ENCODE data around the gene MTHFD1L. TPM values are rescaled to one million over a fixed set of nuclear protein-coding genes. Genes with fewer than 3 reads are reported as not detected.
"Not testable (repeated sequence)": the region's sequence is repeated elsewhere in the genome, so short reads cannot be mapped to it uniquely, and the experiment has no call there.

MTHFD1L gene
- total and polyA plus RNA-seq, 4 experiments from 2014 or later = 3.7 to 11.1 (median 8.9) TPM

- DNase-seq = no peak
- peak overlapping the region in 1 of 7 donors; percentile 14 for H3K27ac Mint-ChIP-seq
- no peaks in the 10 kb centered on the region for H3K27me3 Mint-ChIP-seq
- H3K36me3 Mint-ChIP-seq = peaks cover 5 to 23% of the 10 kb centered on the region in 2 donors
- no peak overlapping the region for H3K4me3 Mint-ChIP-seq
- Histone ChIP-seq H3K27me3 (ENCODE audit: insufficient read depth, low read length) (no peaks in the 10 kb centered on the region), H3K27ac (ENCODE audit: low read depth, low read length) (no peak overlapping the region), H3K9me3 (ENCODE audit: control insufficient read depth in 1 of 2, low read length in 2 of 2) (no peaks in the 10 kb centered on the region), H3K4me3 (ENCODE audit: low read length in 2 of 2) (no peak overlapping the region), H3K4me1 (ENCODE audit: insufficient read depth, low read length) (no peaks in the 10 kb centered on the region), H3K36me3 (ENCODE audit: insufficient read depth, low read length) (no peaks in the 10 kb centered on the region)
- intact Hi-C loops (cut with micrococcal nuclease) = no loop called here
- CTCF ChIA-PET (ENCODE audit: partially characterized antibody) = interaction anchor here (2.1 to 4.9 kb wide), 2 partner anchors 10 to 14 kb away, joined by 7 to 29 read pairs; no protein-coding TSS in a partner anchor
- POLR2A ChIA-PET (ENCODE audit: partially characterized antibody) = no interaction called here
- no peaks in the 10 kb centered on the region for H3K9me3 Mint-ChIP-seq
- no peaks in the 10 kb centered on the region for H3K4me1 Mint-ChIP-seq
These were observed 162.7 kb downstream of the MTHFD1L start for GRCh38 chr6:151027936-151028838.

GRCh38 chr6:151029970-151030369 lies 164.5 kb downstream of the MTHFD1L start:
- no peaks in the 10 kb centered on the region for H3K27me3 ChIP-seq (ENCODE audit: insufficient read depth, low read length)
- H3K27ac Mint-ChIP-seq = no peak overlapping the region
- no peak overlapping the region for H3K4me3 Mint-ChIP-seq
- POLR2A ChIA-PET (ENCODE audit: partially characterized antibody) = no interaction called here
- no peaks in the 10 kb centered on the region for H3K36me3 ChIP-seq (ENCODE audit: insufficient read depth, low read length)
- no peaks in the 10 kb centered on the region for H3K4me1 Mint-ChIP-seq
- no peak for DNase-seq
- H3K4me3 ChIP-seq (ENCODE audit: low read length in 2 of 2) = no peak overlapping the region
- H3K4me1 ChIP-seq (ENCODE audit: insufficient read depth, low read length) = no peaks in the 10 kb centered on the region
- CTCF ChIA-PET (ENCODE audit: partially characterized antibody) = interaction anchor here (0.6 to 2.6 kb wide), 2 partner anchors 16 to 45 kb away, joined by 3 to 13 read pairs; no protein-coding TSS in a partner anchor
- H3K36me3 Mint-ChIP-seq = peaks cover 6 to 25% of the 10 kb centered on the region in 2 donors
- H3K27ac ChIP-seq (ENCODE audit: low read depth, low read length) = no peak overlapping the region
- H3K9me3 ChIP-seq (ENCODE audit: control insufficient read depth in 1 of 2, low read length in 2 of 2) = no peaks in the 10 kb centered on the region
- intact Hi-C loops (cut with micrococcal nuclease) = no loop called here
- H3K27me3 Mint-ChIP-seq = no peaks in the 10 kb centered on the region
- peaks cover 0 to 2% (median 0%) of the 10 kb centered on the region in 8 donors for H3K9me3 Mint-ChIP-seq

- Mint-ChIP-seq H3K9me3 (peaks cover 0 to 2% (median 0%) of the 10 kb centered on the region in 8 donors), H3K4me1 (no peaks in the 10 kb centered on the region), H3K27me3 (no peaks in the 10 kb centered on the region), H3K4me3 (no peak overlapping the region), H3K36me3 (peaks cover 11 to 28% of the 10 kb centered on the region in 2 donors), H3K27ac (no peak overlapping the region)
- H3K4me3 ChIP-seq (ENCODE audit: low read length in 2 of 2) = no peak overlapping the region
- H3K27me3 ChIP-seq (ENCODE audit: insufficient read depth, low read length) = no peaks in the 10 kb centered on the region
- CTCF ChIA-PET (ENCODE audit: partially characterized antibody) = interaction anchor here (1.4 to 2.6 kb wide), 2 partner anchors 18 to 292 kb away, joined by 4 to 13 read pairs; no protein-coding TSS in a partner anchor
- no peaks in the 10 kb centered on the region for H3K9me3 ChIP-seq (ENCODE audit: control insufficient read depth in 1 of 2, low read length in 2 of 2)
- no peaks in the 10 kb centered on the region for H3K4me1 ChIP-seq (ENCODE audit: insufficient read depth, low read length)
- DNase-seq = no peak
- no peaks in the 10 kb centered on the region for H3K36me3 ChIP-seq (ENCODE audit: insufficient read depth, low read length)
- no peak overlapping the region for H3K27ac ChIP-seq (ENCODE audit: low read depth, low read length)
- POLR2A ChIA-PET (ENCODE audit: partially characterized antibody) = no interaction called here
- intact Hi-C loops (cut with micrococcal nuclease) = no loop called here
These were observed 166.5 kb downstream of the MTHFD1L start for GRCh38 chr6:151032034-151032433.

- Histone ChIP-seq H3K27me3 (ENCODE audit: insufficient read depth, low read length) (no peaks in the 10 kb centered on the region), H3K4me3 (ENCODE audit: low read length in 2 of 2) (no peak overlapping the region), H3K27ac (ENCODE audit: low read depth, low read length) (no peak overlapping the region), H3K9me3 (ENCODE audit: control insufficient read depth in 1 of 2, low read length in 2 of 2) (no peaks in the 10 kb centered on the region), H3K4me1 (ENCODE audit: insufficient read depth, low read length) (no peaks in the 10 kb centered on the region), H3K36me3 (ENCODE audit: insufficient read depth, low read length) (no peaks in the 10 kb centered on the region)
- intact Hi-C loops (cut with micrococcal nuclease) = no loop called here
- ChIA-PET CTCF (ENCODE audit: partially characterized antibody) (interaction anchor here (1.6 kb wide), 1 partner anchor 21 kb away, joined by 5 read pairs; no protein-coding TSS in a partner anchor), POLR2A (ENCODE audit: partially characterized antibody) (no interaction called here)
- no peaks in the 10 kb centered on the region for H3K4me1 Mint-ChIP-seq
- peaks cover 18 to 44% of the 10 kb centered on the region in 2 donors for H3K36me3 Mint-ChIP-seq
- peaks cover 0 to 2% (median 0%) of the 10 kb centered on the region in 8 donors for H3K9me3 Mint-ChIP-seq
- H3K27ac Mint-ChIP-seq = no peak overlapping the region
- no peaks in the 10 kb centered on the region for H3K27me3 Mint-ChIP-seq
- DNase-seq = no peak
- H3K4me3 Mint-ChIP-seq = no peak overlapping the region
These were observed 169.6 kb downstream of the MTHFD1L start for GRCh38 chr6:151034825-151035781.

- H3K4me1 Mint-ChIP-seq; H3K27ac ChIP-seq (ENCODE audit: low read depth, low read length); H3K4me1 ChIP-seq (ENCODE audit: insufficient read depth, low read length); H3K9me3 ChIP-seq (ENCODE audit: control insufficient read depth in 1 of 2, low read length in 2 of 2); CTCF ChIA-PET (ENCODE audit: partially characterized antibody); H3K9me3 Mint-ChIP-seq; H3K27me3 Mint-ChIP-seq; DNase-seq; H3K27me3 ChIP-seq (ENCODE audit: insufficient read depth, low read length); H3K4me3 ChIP-seq (ENCODE audit: low read length in 2 of 2); H3K36me3 ChIP-seq (ENCODE audit: insufficient read depth, low read length); intact Hi-C loops (cut with micrococcal nuclease); H3K27ac Mint-ChIP-seq; POLR2A ChIA-PET (ENCODE audit: partially characterized antibody); H3K4me3 Mint-ChIP-seq: not testable (repeated sequence)
- H3K36me3 Mint-ChIP-seq = peaks cover 18 to 44% of the 10 kb centered on the region in 2 donors
These were observed 170.8 kb downstream of the MTHFD1L start for GRCh38 chr6:151036211-151036721.

- Mint-ChIP-seq H3K9me3 (peaks cover 0 to 2% (median 0%) of the 10 kb centered on the region in 8 donors), H3K4me1 (no peaks in the 10 kb centered on the region), H3K27me3 (no peaks in the 10 kb centered on the region), H3K4me3 (no peak overlapping the region), H3K27ac (no peak overlapping the region), H3K36me3 (peaks cover 18 to 44% of the 10 kb centered on the region in 2 donors)
- Histone ChIP-seq H3K4me1 (ENCODE audit: insufficient read depth, low read length) (no peaks in the 10 kb centered on the region), H3K27ac (ENCODE audit: low read depth, low read length) (no peak overlapping the region), H3K9me3 (ENCODE audit: control insufficient read depth in 1 of 2, low read length in 2 of 2) (no peaks in the 10 kb centered on the region), H3K36me3 (ENCODE audit: insufficient read depth, low read length) (no peaks in the 10 kb centered on the region), H3K4me3 (ENCODE audit: low read length in 2 of 2) (no peak overlapping the region), H3K27me3 (ENCODE audit: insufficient read depth, low read length) (no peaks in the 10 kb centered on the region)
- intact Hi-C loops (cut with micrococcal nuclease) = no loop called here
- CTCF ChIA-PET (ENCODE audit: partially characterized antibody) = interaction anchor here (0.7 to 1.1 kb wide), 2 partner anchors 14 to 23 kb away, joined by 3 read pairs; no protein-coding TSS in a partner anchor
- POLR2A ChIA-PET (ENCODE audit: partially characterized antibody) = no interaction called here
- DNase-seq = no peak
These were observed 171.6 kb downstream of the MTHFD1L start for GRCh38 chr6:151036869-151037680.
